K562 (cell line): ENCODE data around the gene NR6A1. TPM values are rescaled to one million over a fixed set of nuclear protein-coding genes. Genes with fewer than 3 reads are reported as not detected.

Source experiments
- ARID3A ChIP-seq: IDR thresholded peaks from 2 replicates; pipeline ENCODE4 v1.6.1; 2012; ENCODE audit warnings: low read depth, low read length, improper control_type of control experiment, borderline replicate concordance
- BACH1 ChIP-seq: fragments of 200-800 bp; sonication (Bioruptor generic); IDR thresholded peaks from 2 replicates; pipeline ENCODE4 v1.6.1; 2016; ENCODE audit warnings: missing genetic modification characterization, missing compliant biosample characterization
- BRD4 ChIP-seq: fragments of 200-600 bp; sonication (generic); IDR thresholded peaks from 2 replicates; pipeline ENCODE4 v1.6.1; 2017; ENCODE audit warnings: inconsistent platforms
- E2F4 ChIP-seq: sonication (generic); formaldehyde crosslinking; IDR thresholded peaks from 2 replicates; pipeline ENCODE4 v1.8.0; 2022; ENCODE audit warnings: mild to moderate bottlenecking, low read depth, missing genetic modification reagents
- E2F8 ChIP-seq: fragments of 450-650 bp; IDR thresholded peaks from 2 replicates; pipeline ENCODE4 v1.7.1; 2018; ENCODE audit warnings: mild to moderate bottlenecking, low read depth; ENCODE audit not compliant: partially characterized antibody
- FOS ChIP-seq: IDR thresholded peaks from 3 replicates; pipeline ENCODE4 v1.6.1; 2011; ENCODE audit not compliant: insufficient read length; ENCODE audit errors: extremely low read depth
- HOXB6 ChIP-seq: fragments of 250-450 bp; sonication (Bioruptor Pico); IDR thresholded peaks from 2 replicates; pipeline ENCODE4 v1.5.1; 2022; ENCODE audit warnings: mild to moderate bottlenecking, borderline replicate concordance
- MECOM ChIP-seq: fragments of 250-450 bp; sonication (Bioruptor Pico); IDR thresholded peaks from 2 replicates; pipeline ENCODE4 v1.8.0; 2022; ENCODE audit warnings: inconsistent platforms
- NEUROD1 ChIP-seq: fragments of 150-350 bp; IDR thresholded peaks from 2 replicates; pipeline ENCODE4 v1.6.1; 2014; ENCODE audit warnings: borderline replicate concordance, low read length, low read depth; ENCODE audit not compliant: partially characterized antibody
- NFE2 ChIP-seq: IDR thresholded peaks from 2 replicates; pipeline ENCODE4 v1.6.1; 2014; ENCODE audit warnings: antibody characterized with exemption, low read depth
- NFIX ChIP-seq: fragments of 250-450 bp; sonication (Bioruptor Pico); IDR thresholded peaks from 2 replicates; pipeline ENCODE4 v1.4.0; 2020; ENCODE audit warnings: low read depth, mild to moderate bottlenecking, moderate library complexity
- NR3C1 ChIP-seq: sonication (generic); formaldehyde crosslinking; IDR thresholded peaks from 2 replicates; pipeline ENCODE4 v1.8.1; 2022; ENCODE audit warnings: missing genetic modification reagents
- NR4A1 ChIP-seq, 2 experiments: fragments of 250-450 bp in 1 of 2; fragments of 450-650 bp in 1 of 2; sonication (Bioruptor Pico) in 1 of 2; IDR thresholded peaks; 2 replicates each; pipeline versions ENCODE4 v1.4.0 to v1.6.1; 2016 to 2020; ENCODE audit warnings: mild to moderate bottlenecking in 2 of 2, missing compliant biosample characterization in 1 of 2, missing genetic modification characterization in 1 of 2, moderate library complexity in 1 of 2
- POLR2G ChIP-seq: fragments of 200-400 bp; formaldehyde crosslinking; IDR thresholded peaks from 2 replicates; pipeline ENCODE4 v1.6.1; 2017; ENCODE audit warnings: low read depth, mild to moderate bottlenecking, antibody characterized with exemption, low read length, moderate library complexity
- SIRT6 ChIP-seq: IDR thresholded peaks from one replicate; pipeline ENCODE4 v1.6.1; 2012; ENCODE audit warnings: low read depth, mild to moderate bottlenecking, control low read depth, inconsistent platforms, low read length, moderate library complexity
- TEAD2 ChIP-seq: fragments of 450-650 bp; IDR thresholded peaks from 2 replicates; pipeline ENCODE4 v1.6.1; 2016; ENCODE audit warnings: missing genetic modification characterization, control low read depth, missing compliant biosample characterization
- TEAD4 ChIP-seq, 2 experiments: sonication (generic) in 1 of 2; formaldehyde crosslinking in 1 of 2; IDR thresholded peaks; 2 replicates each; pipeline versions ENCODE4 v1.6.1 to v1.8.0; 2012 to 2022; ENCODE audit warnings: borderline replicate concordance in 1 of 2, inconsistent platforms in 1 of 2, low read length in 1 of 2, mild to moderate bottlenecking in 1 of 2, missing genetic modification reagents in 1 of 2
- TRIM25 ChIP-seq: fragments of 450-650 bp; IDR thresholded peaks from 2 replicates; pipeline ENCODE4 v1.7.0; 2016; ENCODE audit warnings: borderline replicate concordance
- ZBTB1 ChIP-seq: sonication (generic); formaldehyde crosslinking; IDR thresholded peaks from 2 replicates; pipeline ENCODE4 v1.8.1; 2023; ENCODE audit warnings: missing genetic modification reagents, low read depth, mild to moderate bottlenecking, borderline replicate concordance
- polyA plus RNA-seq, 8 experiments: library from polyadenylated mRNA; depleted of rRNA in 4 of 8; stranded (reverse) in 5 of 8; unstranded in 3 of 8; fragments of >200 nt; fragmentation: Nextera tagmentation in 2 of 8; fragmentation: Illumina TruSeq in 1 of 8; extraction: Ambion mirVana in 2 of 8; extraction: Trizol in 1 of 8; gene quantifications; 2 replicates each; pipeline versions ENCODE4 v1.2.1 to v1.2.3, GENCODE V29; 2011 to 2014; ENCODE audit warnings: inconsistent platforms in 1 of 8, missing spikeins in 1 of 8
- total RNA-seq, 7 experiments: library from RNA; depleted of rRNA in 6 of 7; stranded (reverse); fragments of >200 nt in 6 of 7; fragmentation: Illumina TruSeq in 2 of 7; extraction: Trizol in 2 of 7; gene quantifications; 2 replicates each; pipeline versions ENCODE4 v1.2.1 to v1.2.3, GENCODE V29; 2011 to 2021; ENCODE audit warnings: low replicate concordance in 1 of 7

Gene NR6A1
- total and polyA plus RNA-seq, 9 of the 15 experiments (the other 6 are each of a cell fraction or from before 2014, with no cell fraction given): 9.7 to 55.4 (median 28.3) TPM

DNA sequence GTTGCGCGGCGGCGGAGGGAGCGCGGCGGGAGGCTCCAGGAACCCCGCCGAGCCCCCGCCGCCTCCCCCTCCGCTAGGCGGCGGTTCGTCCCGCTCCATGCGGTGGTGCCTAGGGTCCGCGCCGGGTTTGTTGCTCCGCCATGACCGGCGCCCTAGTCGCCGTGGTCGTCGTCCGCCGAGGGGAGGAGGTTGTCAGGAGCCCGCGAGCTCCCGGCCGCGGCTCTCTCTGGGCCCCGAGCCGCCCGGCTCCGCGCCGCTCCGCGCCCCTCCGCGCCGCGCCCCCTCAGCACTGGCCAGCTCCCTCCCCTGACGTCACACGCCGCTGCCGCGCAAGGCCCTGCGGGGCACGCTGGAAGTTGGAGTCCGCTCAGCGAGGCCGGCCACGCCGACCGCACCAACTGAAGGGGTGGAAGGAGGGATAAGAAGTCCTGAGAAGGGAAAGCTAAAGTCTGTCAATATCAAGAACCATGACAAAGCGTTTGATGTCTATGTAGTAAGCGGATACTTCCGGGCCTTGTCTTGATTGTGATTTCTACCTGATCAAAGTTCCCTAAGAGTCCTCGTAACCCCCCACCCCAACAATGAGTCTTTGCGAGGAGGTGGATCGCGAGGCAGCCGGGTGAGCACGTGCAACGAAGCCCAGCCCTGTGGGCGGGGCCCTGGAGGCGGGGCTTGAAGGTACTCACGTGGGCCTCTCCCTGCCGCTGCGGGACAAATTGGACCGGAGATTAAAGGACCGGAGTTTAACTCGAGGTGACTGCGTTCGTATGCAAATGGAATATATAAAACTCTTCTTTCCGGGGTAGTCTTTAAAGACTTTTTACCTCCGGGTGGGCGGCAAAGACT is at the start of gene NR6A1 (continued):
- no peak for TF ChIP-seq E2F8
- TF ChIP-seq ARID3A: peak; percentile 50; the same call in 1 of the 2 replicates
- peak; percentile 82 for TF ChIP-seq ZBTB1
- no peak for TF ChIP-seq NFIX (CRISPR knock-in tag)
- no peak for TF ChIP-seq E2F4 (CRISPR knock-in tag)
- TF ChIP-seq HOXB6: no peak
- no peak for TF ChIP-seq TEAD2
- peak; percentile 49 for TF ChIP-seq NFE2
- TF ChIP-seq FOS: peak; percentile 1
- no peak for TF ChIP-seq BACH1 (tag)
- no peak for TF ChIP-seq SIRT6
- TF ChIP-seq BRD4: no peak
- TF ChIP-seq NR3C1 (CRISPR knock-in tag): peak; percentile 9; the same call in 1 of the 2 replicates
- no peak for TF ChIP-seq MECOM
- TF ChIP-seq TRIM25: no peak
- TF ChIP-seq TEAD4 (IDR thresholded peaks at IDR 0.05; ENCODE audit: low read length): no peak
- no peak for TF ChIP-seq TEAD4 (CRISPR knock-in tag; IDR thresholded peaks at IDR 0.05; ENCODE audit: borderline replicate concordance)
- peak; percentile 89 for TF ChIP-seq POLR2G
- TF ChIP-seq NR4A1 (CRISPR knock-in tag; IDR thresholded peaks at IDR 0.05): no peak
- TF ChIP-seq NR4A1 (tag; IDR thresholded peaks at IDR 0.05): peak; percentile 59; the same call in 1 of the 2 replicates
- peak; percentile 39 for TF ChIP-seq NEUROD1
